ENCODE measurements around the gene RPTOR.
"Not testable (repeated sequence)": the region's sequence is repeated elsewhere in the genome, so short reads cannot be mapped to it uniquely, and the experiment has no call there.

RPTOR gene

GRCh38 chr17:80544655-80545498 lies at the start of gene RPTOR:
Gene RPTOR (plus strand): TSS chr17:80544838. CDS start chr17:80545630, 792 bp downstream.
- peak; percentile 88 to 100 (median 96) for DNase-seq
- intact Hi-C loops (cut with DNase I), result loop anchor here (10.0 kb wide), 1 partner anchor 90 kb away; no protein-coding TSS in a partner anchor

GRCh38 chr17:80497726-80498241 lies 46.9 kb upstream of the RPTOR start:
- no peak for DNase-seq
- intact Hi-C loops (cut with DNase I), result no loop called here

- DNase-seq, result peak in 3 of 10 donors; percentile 67 to 79 (median 72)
- intact Hi-C loops (cut with DNase I), result no loop called here
These were observed 46.3 kb upstream of the RPTOR start for GRCh38 chr17:80498242-80498919.

- intact Hi-C loops (cut with DNase I), result no loop called here
- peak in 3 of 10 donors; percentile 60 to 69 (median 69) for DNase-seq
These were observed 45.7 kb upstream of the RPTOR start for GRCh38 chr17:80498920-80499410.

GRCh38 chr17:80499560-80499959 lies 45.1 kb upstream of the RPTOR start:
- DNase-seq, result peak in 3 of 10 donors; percentile 8 to 50 (median 43)
- intact Hi-C loops (cut with DNase I), result no loop called here

GRCh38 chr17:80499961-80500665 lies 44.5 kb upstream of the RPTOR start:
- intact Hi-C loops (cut with DNase I), result no loop called here
- peak in 3 of 10 donors; percentile 65 to 72 (median 70) for DNase-seq

GRCh38 chr17:80501741-80502577 lies 42.7 kb upstream of the RPTOR start:
- peak in 3 of 10 donors; percentile 53 to 80 (median 53) for DNase-seq
- intact Hi-C loops (cut with DNase I), result no loop called here

- DNase-seq, result no peak
These were observed 42.1 kb upstream of the RPTOR start for GRCh38 chr17:80502578-80502877.

GRCh38 chr17:80503031-80503430 lies 41.6 kb upstream of the RPTOR start:
- no peak for DNase-seq
- intact Hi-C loops (cut with DNase I), result no loop called here

More at GRCh38 chr17:80502578-80502877, 42.1 kb upstream of the RPTOR start:
- intact Hi-C loops (cut with DNase I), result no loop called here

- intact Hi-C loops (cut with DNase I), result no loop called here
- DNase-seq, result no peak
These were observed 40.7 kb upstream of the RPTOR start for GRCh38 chr17:80503921-80504320.

GRCh38 chr17:80504686-80505413 lies 39.8 kb upstream of the RPTOR start:
- intact Hi-C loops (cut with DNase I), result no loop called here
- DNase-seq, result peak in 3 of 10 donors; percentile 32 to 75 (median 43)

- DNase-seq, result peak in 2 of 10 donors; percentile 9 to 22
- intact Hi-C loops (cut with DNase I), result not testable (repeated sequence)
These were observed 37.5 kb upstream of the RPTOR start for GRCh38 chr17:80507177-80507576.

GRCh38 chr17:80507965-80508364 lies 36.7 kb upstream of the RPTOR start:
- intact Hi-C loops (cut with DNase I), result no loop called here
- DNase-seq, result peak in 1 of 10 donors; percentile 11

- peak in 1 of 10 donors; percentile 32 for DNase-seq
- intact Hi-C loops (cut with DNase I), result no loop called here
These were observed 35.3 kb upstream of the RPTOR start for GRCh38 chr17:80509311-80509710.

GRCh38 chr17:80510132-80510531 lies 34.5 kb upstream of the RPTOR start:
- intact Hi-C loops (cut with DNase I), result no loop called here

GRCh38 chr17:80510772-80511171 lies 33.9 kb upstream of the RPTOR start:
- DNase-seq, result peak in 1 of 10 donors; percentile 30
- intact Hi-C loops (cut with DNase I), result no loop called here

More at GRCh38 chr17:80510132-80510531, 34.5 kb upstream of the RPTOR start:
- DNase-seq, result no peak

- peak in 1 of 10 donors; percentile 58 for DNase-seq
- intact Hi-C loops (cut with DNase I), result no loop called here
These were observed 33.1 kb upstream of the RPTOR start for GRCh38 chr17:80511222-80512180.

- intact Hi-C loops (cut with DNase I), result no loop called here
- peak in 3 of 10 donors; percentile 45 to 77 (median 53) for DNase-seq
These were observed 32.4 kb upstream of the RPTOR start for GRCh38 chr17:80512233-80512632.

Measured in posterior cingulate gyrus (tissue), 11 donors.